Measurements from ENCODE around the gene TAGLN2.
"Not testable (repeated sequence)": the region's sequence is repeated elsewhere in the genome, so short reads cannot be mapped to it uniquely, and the experiment has no call there.

TAGLN2 gene

DNA sequence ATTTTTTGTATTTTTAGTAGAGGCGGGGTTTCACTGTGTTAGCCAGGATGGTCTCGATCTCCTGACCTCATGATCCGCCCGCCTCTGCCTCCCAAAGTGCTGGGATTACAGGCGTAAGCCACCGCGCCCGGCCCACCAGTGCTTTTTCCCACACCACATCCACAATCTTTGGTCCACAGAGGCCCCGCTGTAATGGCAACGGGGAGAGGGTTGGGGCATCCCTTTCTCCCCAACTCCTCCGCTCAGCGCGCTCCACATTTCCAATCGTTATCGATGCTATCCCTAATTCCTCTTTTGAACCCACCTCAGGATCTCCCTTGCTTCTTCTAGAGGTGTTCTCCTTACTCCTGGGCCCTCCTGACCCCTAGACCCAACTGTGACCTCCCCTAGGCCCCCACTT is 25.7 kb downstream of the TAGLN2 start:
- DNase-seq (ENCODE audit: low read depth) = not testable (repeated sequence)

GRCh38 chr1:159898527-159898926 is 26.8 kb downstream of the TAGLN2 start:
- DNase-seq (ENCODE audit: low read depth) = no peak

- no peak for DNase-seq (ENCODE audit: low read depth)
Observed at GRCh38 chr1:159897962-159898361, 27.3 kb downstream of the TAGLN2 start.

DNA sequence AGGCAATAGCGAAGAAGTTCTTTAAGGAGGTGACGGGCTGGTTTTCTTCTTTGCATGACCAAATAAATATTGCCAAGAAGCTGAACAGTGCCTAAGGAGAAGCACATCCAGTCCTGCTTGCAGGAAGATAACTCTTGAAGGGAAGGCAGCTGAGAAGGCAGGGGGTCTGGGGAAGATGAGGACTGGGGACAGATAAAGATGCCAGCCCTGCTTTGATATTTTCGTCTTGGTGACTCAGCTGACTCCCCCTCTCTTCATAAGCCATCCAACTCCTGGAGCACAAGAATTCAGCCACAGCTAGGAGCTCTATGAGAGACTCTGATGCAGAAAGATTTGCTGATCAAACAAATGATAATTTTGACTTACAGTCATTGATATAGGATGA is 28.8 kb downstream of the TAGLN2 start:
- no peak for DNase-seq (ENCODE audit: low read depth)

GRCh38 chr1:159895836-159896545 is 29.3 kb downstream of the TAGLN2 start:
- DNase-seq (ENCODE audit: low read depth) = no peak

- no peak for DNase-seq (ENCODE audit: low read depth)
Observed at GRCh38 chr1:159895286-159895685, 30.0 kb downstream of the TAGLN2 start.

- DNase-seq (ENCODE audit: low read depth) = no peak
Observed at GRCh38 chr1:159892944-159893343, 32.4 kb downstream of the TAGLN2 start.

- peak; percentile 52 for DNase-seq (ENCODE audit: low read depth)
Observed at GRCh38 chr1:159891275-159892157, 33.8 kb downstream of the TAGLN2 start.

DNA sequence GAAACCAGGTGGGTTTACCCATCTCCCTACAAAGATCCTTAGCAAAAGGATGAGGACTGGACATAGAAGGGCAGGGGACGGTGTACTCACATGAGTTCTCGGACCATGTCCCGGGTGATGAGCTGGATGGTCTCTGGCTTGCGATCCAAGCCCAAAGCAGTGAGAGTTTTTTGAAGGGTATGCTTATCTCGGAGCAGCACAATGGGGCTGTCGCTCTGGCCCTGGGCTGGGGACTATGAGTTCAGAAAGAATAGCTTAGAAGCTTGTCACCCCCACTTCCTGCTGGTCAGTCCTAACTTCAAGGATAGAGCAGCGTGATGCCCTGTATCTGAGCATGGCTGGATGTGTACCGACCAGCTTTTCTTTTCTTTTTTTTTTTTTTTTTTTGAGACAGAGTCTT is 34.9 kb downstream of the TAGLN2 start:
- no peak for DNase-seq (ENCODE audit: low read depth)

GRCh38 chr1:159889821-159890252 is 35.5 kb downstream of the TAGLN2 start:
- no peak for DNase-seq (ENCODE audit: low read depth)

GRCh38 chr1:159889202-159889601 is 36.1 kb downstream of the TAGLN2 start:
- DNase-seq (ENCODE audit: low read depth) = no peak

GRCh38 chr1:159884296-159884695 is 41.0 kb downstream of the TAGLN2 start:
- no peak for DNase-seq (ENCODE audit: low read depth)

- DNase-seq (ENCODE audit: low read depth) = no peak
Observed at GRCh38 chr1:159883134-159883533, 42.2 kb downstream of the TAGLN2 start.

- no peak for DNase-seq (ENCODE audit: low read depth)
Observed at GRCh38 chr1:159882527-159882862, 42.8 kb downstream of the TAGLN2 start.

GRCh38 chr1:159881622-159882526 is 43.4 kb downstream of the TAGLN2 start:
- peak; percentile 39 for DNase-seq (ENCODE audit: low read depth)

- no peak for DNase-seq (ENCODE audit: low read depth)
Observed at GRCh38 chr1:159880430-159880829, 44.9 kb downstream of the TAGLN2 start.

DNA sequence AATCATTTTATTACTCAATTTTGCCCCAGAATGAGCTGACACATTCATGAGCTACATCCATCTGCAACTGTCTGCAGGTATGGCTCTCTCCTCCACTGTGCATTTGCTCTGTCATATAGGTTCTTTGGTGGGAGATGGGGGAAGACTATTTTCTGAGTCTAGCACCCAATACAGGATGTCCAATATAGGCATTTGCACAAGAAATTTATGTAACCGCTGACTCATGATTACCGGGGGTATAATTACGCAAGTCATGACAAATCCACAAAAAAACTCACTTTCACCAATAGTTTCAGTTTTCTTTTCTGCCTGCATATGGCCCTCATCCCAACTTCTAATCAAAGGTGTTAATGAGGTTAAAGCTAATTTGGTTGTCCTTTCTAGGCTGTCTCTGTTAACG is 45.3 kb downstream of the TAGLN2 start:
- DNase-seq (ENCODE audit: low read depth) = no peak

DNA sequence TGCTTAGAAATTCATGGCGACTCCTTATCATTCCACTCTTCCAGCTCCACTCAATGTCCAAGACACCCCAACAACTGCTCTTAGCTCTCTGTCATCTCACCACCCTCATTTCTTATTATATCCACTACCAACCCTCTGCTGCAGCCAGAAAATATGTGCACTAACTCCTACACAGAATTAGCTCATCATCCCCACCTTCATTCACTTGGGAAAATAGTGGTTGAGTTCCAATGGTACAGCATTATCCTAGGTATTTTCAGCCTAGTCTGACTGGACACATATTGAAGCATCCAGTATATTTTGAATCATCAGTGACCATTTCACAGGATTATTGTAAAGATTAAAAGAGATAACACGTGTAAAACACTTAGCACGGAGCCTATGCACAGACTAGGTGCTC is 46.2 kb downstream of the TAGLN2 start:
- DNase-seq (ENCODE audit: low read depth) = no peak

- DNase-seq (ENCODE audit: low read depth) = no peak
Observed at GRCh38 chr1:159877695-159878444, 47.4 kb downstream of the TAGLN2 start.

GRCh38 chr1:159873530-159874143 is 51.7 kb downstream of the TAGLN2 start:
- no peak for DNase-seq (ENCODE audit: low read depth)

DNA sequence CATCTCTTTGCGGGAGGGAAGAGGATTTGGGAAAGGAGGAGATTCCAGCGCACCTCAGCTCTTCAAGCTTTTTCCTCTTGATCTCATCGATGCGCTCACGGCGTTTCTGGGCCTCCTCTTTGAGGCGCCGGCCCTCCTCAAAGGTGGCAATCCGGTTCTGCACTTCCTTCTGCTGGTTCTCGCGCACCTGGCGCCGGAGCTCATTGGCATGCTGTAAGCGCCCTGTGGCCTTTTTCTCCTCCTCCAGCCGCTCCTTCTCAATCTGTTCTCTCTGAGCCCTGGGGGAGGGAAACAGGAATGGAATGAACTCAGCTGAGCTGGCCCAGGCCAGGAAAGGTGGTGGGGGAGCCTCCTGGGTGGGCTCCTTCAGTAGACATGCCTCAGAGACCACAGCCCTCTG is 52.4 kb downstream of the TAGLN2 start:
- no peak for DNase-seq (ENCODE audit: low read depth)

All from activated T-helper 1 cell treated with Interleukin-2 at 50 U/mL for 16 hours (primary cell).